ENCODE results near the gene PRCD. TPM values are rescaled to one million over a fixed set of nuclear protein-coding genes. Genes with fewer than 3 reads are reported as not detected.
A peak's percentile ranks its signal among the peaks of the same experiment; 100 is the strongest.

PRCD gene
- polyA plus RNA-seq, 1 of the 3 experiments (the other 2 are of a cell fraction), result 2.2 TPM

- TF ChIP-seq IRF3 (IDR thresholded peaks at IDR 0.05; ENCODE audit: low read depth, low read length), result no peak
These were observed 17.0 kb downstream of the PRCD start (continued) for GRCh38 chr17:76556765-76557367.

DNA sequence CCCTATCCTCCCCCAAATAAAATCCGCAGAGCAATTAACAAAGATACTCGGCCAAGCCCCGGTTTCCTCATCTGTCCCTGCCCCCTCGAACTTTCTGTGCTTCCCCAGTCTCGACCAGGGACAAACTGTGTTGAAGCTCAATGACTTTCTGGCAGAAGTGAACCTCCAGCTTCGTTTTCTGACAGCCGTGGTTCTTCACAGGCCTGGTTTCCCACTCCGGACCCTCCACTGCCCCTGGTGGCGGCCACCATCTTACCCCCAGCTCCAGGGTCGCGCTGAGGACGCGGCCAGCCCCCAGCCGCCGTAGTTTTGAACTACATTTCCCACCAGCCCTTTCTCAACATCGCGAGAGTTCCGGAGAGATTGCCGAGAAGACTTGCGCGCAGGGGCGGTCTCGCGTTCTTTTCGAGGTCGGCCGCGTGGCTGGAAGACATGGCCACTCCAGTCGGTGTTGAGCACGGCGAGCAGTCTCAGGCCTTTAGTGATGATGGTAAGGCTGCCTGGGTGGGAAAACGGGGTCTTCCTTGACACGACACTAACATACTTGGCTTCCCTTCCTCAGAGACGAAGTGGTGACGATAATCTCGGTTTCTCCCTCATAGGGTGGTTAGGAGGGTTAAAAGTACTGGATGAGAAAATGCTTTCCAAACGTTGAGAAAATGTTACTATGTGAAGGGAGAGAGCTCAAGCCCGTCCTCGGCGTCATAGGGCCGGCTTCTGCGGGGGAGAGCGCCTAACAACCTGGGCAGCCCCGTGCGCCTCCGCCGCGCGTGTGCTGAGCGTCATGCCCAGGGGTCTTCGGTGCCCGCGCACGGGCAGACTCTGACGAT is 17.7 kb downstream of the PRCD start:
- CTCF ChIA-PET, result interaction anchor here (0.7 to 14.5 kb wide), 65 partner anchors 8 to 291 kb away, joined by 3 to 319 read pairs (median 6); partner anchors contain the start of genes JMJD6, METTL23, MFSD11 and MXRA7
- H3K79me2 ChIP-seq (ENCODE audit: insufficient read depth), result peaks cover 53% of the 10 kb centered on the region
- TF ChIP-seq NFIC (IDR thresholded peaks at IDR 0.05; ENCODE audit: borderline replicate concordance) (no peak), JUND (IDR thresholded peaks at IDR 0.05) (no peak), MEF2A (IDR thresholded peaks at IDR 0.05; ENCODE audit: borderline replicate concordance, low read depth) (no peak), GATA2 (CRISPR knock-in tag; IDR thresholded peaks at IDR 0.05) (no peak), MXI1 (IDR thresholded peaks at IDR 0.05; ENCODE audit: low read depth, low read length) (peak; percentile 99), SIN3A (IDR thresholded peaks at IDR 0.05; ENCODE audit: borderline replicate concordance, low read depth, low read length) (peak; percentile 100), USF1 (IDR thresholded peaks at IDR 0.05; ENCODE audit: borderline replicate concordance, low read depth) (no peak), EZH2phosphoT487 (IDR thresholded peaks at IDR 0.05; ENCODE audit: borderline replicate concordance, low read depth) (no peak), RXRA (IDR thresholded peaks at IDR 0.05; ENCODE audit: borderline replicate concordance, low read depth) (no peak), USF2 (IDR thresholded peaks at IDR 0.05; ENCODE audit: borderline replicate concordance, low read depth, low read length) (no peak), RAD21 (IDR thresholded peaks at IDR 0.05; ENCODE audit: low read length) (peak; percentile 50), TAF1 (IDR thresholded peaks at IDR 0.05; ENCODE audit: borderline replicate concordance, low read depth, low read length) (peak; percentile 99), POLR2AphosphoS5 (IDR thresholded peaks at IDR 0.05; ENCODE audit: low read depth, low read length) (peak; percentile 99), TEAD4 (IDR thresholded peaks at IDR 0.05; ENCODE audit: borderline replicate concordance, insufficient read depth) (no peak), FOXM1 (IDR thresholded peaks at IDR 0.05; ENCODE audit: low read depth) (no peak), RFX5 (IDR thresholded peaks at IDR 0.05; ENCODE audit: low read length) (no peak), FOXJ3 (CRISPR knock-in tag; IDR thresholded peaks at IDR 0.05) (no peak), CTCF (IDR thresholded peaks at IDR 0.05) (peak; percentile 78), CHD2 (IDR thresholded peaks at IDR 0.05; ENCODE audit: low read length, partially characterized antibody) (peak; percentile 100)
- TF ChIP-seq, protein P1, sequence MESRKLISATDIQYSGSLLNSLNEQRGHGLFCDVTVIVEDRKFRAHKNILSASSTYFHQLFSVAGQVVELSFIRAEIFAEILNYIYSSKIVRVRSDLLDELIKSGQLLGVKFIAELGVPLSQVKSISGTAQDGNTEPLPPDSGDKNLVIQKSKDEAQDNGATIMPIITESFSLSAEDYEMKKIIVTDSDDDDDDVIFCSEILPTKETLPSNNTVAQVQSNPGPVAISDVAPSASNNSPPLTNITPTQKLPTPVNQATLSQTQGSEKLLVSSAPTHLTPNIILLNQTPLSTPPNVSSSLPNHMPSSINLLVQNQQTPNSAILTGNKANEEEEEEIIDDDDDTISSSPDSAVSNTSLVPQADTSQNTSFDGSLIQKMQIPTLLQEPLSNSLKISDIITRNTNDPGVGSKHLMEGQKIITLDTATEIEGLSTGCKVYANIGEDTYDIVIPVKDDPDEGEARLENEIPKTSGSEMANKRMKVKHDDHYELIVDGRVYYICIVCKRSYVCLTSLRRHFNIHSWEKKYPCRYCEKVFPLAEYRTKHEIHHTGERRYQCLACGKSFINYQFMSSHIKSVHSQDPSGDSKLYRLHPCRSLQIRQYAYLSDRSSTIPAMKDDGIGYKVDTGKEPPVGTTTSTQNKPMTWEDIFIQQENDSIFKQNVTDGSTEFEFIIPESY (IDR thresholded peaks at IDR 0.05; ENCODE audit: borderline replicate concordance, low read depth), result peak; percentile 100
- TF ChIP-seq, protein P2, sequence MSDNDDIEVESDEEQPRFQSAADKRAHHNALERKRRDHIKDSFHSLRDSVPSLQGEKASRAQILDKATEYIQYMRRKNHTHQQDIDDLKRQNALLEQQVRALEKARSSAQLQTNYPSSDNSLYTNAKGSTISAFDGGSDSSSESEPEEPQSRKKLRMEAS (IDR thresholded peaks at IDR 0.05; ENCODE audit: low read depth), result peak; percentile 100

More for the DNA sequence above, 17.7 kb downstream of the PRCD start:
- Histone ChIP-seq H4K20me1 (ENCODE audit: insufficient read depth) (peaks cover 38% of the 10 kb centered on the region), H3K36me3 (replicated peaks in 1 of 2; ENCODE audit: control insufficient read depth in 1 of 2, insufficient read depth in 2 of 2, low read length in 1 of 2) (peaks cover 17 to 26% of the 10 kb centered on the region in 2 experiments), H3K4me1 (ENCODE audit: control insufficient read depth in 1 of 2, insufficient read depth in 2 of 2, low read depth in 1 of 2, low read length in 1 of 2) (peaks cover 26 to 42% of the 10 kb centered on the region in 2 experiments), H3K27me3 (ENCODE audit: insufficient read depth) (no peaks in the 10 kb centered on the region), H3K9ac (peak overlapping the region; percentile 89), H3K27ac (ENCODE audit: low read depth in 2 of 2, low read length in 1 of 2) (peak overlapping the region; percentile 71 to 89), H3F3A (replicated peaks; ENCODE audit: insufficient read depth) (peaks cover 30% of the 10 kb centered on the region), H3K4me2 (peak overlapping the region; percentile 79), H3K9me3 (no peaks in the 10 kb centered on the region), H3K4me3 (ENCODE audit: low read depth in 2 of 2, low read length in 1 of 2) (peak overlapping the region; percentile 83 to 92), H3K9me2 (no peaks in the 10 kb centered on the region), H2AFZ (ENCODE audit: low read depth) (peak overlapping the region; percentile 89)
- DNase-seq, result peak; percentile 98
- POLR2A ChIA-PET, result interaction anchor here (0.6 to 4.4 kb wide), 18 partner anchors 10 to 169 kb away, joined by 3 to 49 read pairs (median 4); partner anchors contain the start of genes CYGB, JMJD6 and MXRA7
- under 1% methylated on average over 55 of the region's 55 CpGs for WGBS (ENCODE audit: low lambda C conversion rate)

All from SK-N-SH (cell line).